IMR-90 (cell line): ENCODE measurements around the gene SHISAL1. TPM values are rescaled to one million over a fixed set of nuclear protein-coding genes. Genes with fewer than 3 reads are reported as not detected.

Source experiments
- polyA plus RNA-seq, 3 experiments: library from polyadenylated mRNA; depleted of rRNA; stranded (reverse); fragments of >200 nt; gene quantifications; 2 replicates each; pipeline ENCODE4 v1.2.3, GENCODE V29; 2012; ENCODE audit warnings: low replicate concordance in 1 of 3
- total RNA-seq: library from RNA; depleted of rRNA; stranded (reverse); fragments of >200 nt; gene quantifications from 2 replicates; pipeline ENCODE4 v1.2.3, GENCODE V29; 2012; rRNA removed

The SHISAL1 gene
- total and polyA plus RNA-seq, 2 of the 4 experiments (the other 2 are of a cell fraction): 1.0 to 1.4 TPM

Other genes with a start within 250 kb of the SHISAL1 start
- not detected in 2 replicates for gene PARVG, start 132.0 kb downstream of the SHISAL1 start, total RNA-seq
- not detected in 2 replicates for gene PARVG, start 132.0 kb downstream of the SHISAL1 start, polyA plus RNA-seq (2012; rRNA removed)
- 16.1 TPM in 2 replicates for gene RTL6, start 185.3 kb upstream of the SHISAL1 start, total RNA-seq
- 17.2 and 19.2 TPM in 2 replicates for gene RTL6, start 185.3 kb upstream of the SHISAL1 start, polyA plus RNA-seq (2012; rRNA removed)